Endothelial cell (in vitro differentiated cells): Measurements from ENCODE around the gene EIF4ENIF1. TPM values are rescaled to one million over a fixed set of nuclear protein-coding genes. Genes with fewer than 3 reads are reported as not detected.
"Not testable (repeated sequence)": the region's sequence is repeated elsewhere in the genome, so short reads cannot be mapped to it uniquely, and the experiment has no call there.

Experiments
- DNase-seq: peaks from one replicate; pipeline ENCODE4 v3.0.0; 2021; ENCODE audit warnings: low spot score
- H3K27ac Mint-ChIP-seq: one replicate; pipeline ENCODE4 v1.8.0; 2021; ENCODE audit warnings: mixed read lengths, inconsistent platforms; ENCODE audit not compliant: unreplicated experiment
- H3K27me3 Mint-ChIP-seq: one replicate; pipeline ENCODE4 v1.8.0; 2021; ENCODE audit warnings: mild to moderate bottlenecking, moderate library complexity, mixed read lengths, inconsistent platforms; ENCODE audit not compliant: unreplicated experiment
- H3K36me3 Mint-ChIP-seq: one replicate; pipeline ENCODE4 v1.8.0; 2021; ENCODE audit warnings: mild to moderate bottlenecking, low read depth, mixed read lengths, inconsistent platforms; ENCODE audit not compliant: unreplicated experiment
- H3K4me1 Mint-ChIP-seq: one replicate; pipeline ENCODE4 v1.8.0; 2021; ENCODE audit warnings: mild to moderate bottlenecking, mixed read lengths, inconsistent platforms; ENCODE audit not compliant: unreplicated experiment
- H3K4me3 Mint-ChIP-seq: one replicate; pipeline ENCODE4 v1.8.0; 2021; ENCODE audit warnings: mild to moderate bottlenecking, mixed read lengths, inconsistent platforms; ENCODE audit not compliant: unreplicated experiment
- H3K9me3 Mint-ChIP-seq: one replicate; pipeline ENCODE4 v1.8.0; 2021; ENCODE audit warnings: mixed read lengths, inconsistent platforms; ENCODE audit not compliant: unreplicated experiment
- total RNA-seq: library from RNA; stranded (reverse); fragmentation: NEBNext Ultra II Directional; extraction: Animal tissue kit (Norgen Biotek cat#: 25700); gene quantifications from one replicate; pipeline ENCODE4 v1.2.1, GENCODE V29; 2021; ENCODE audit not compliant: unreplicated experiment
- TF ChIP-seq, protein P1 (sequence below): fragments of 200-600 bp; sonication (generic); IDR thresholded peaks from one replicate; pipeline ENCODE4 v1.5.0; 2021; ENCODE audit warnings: antibody characterized with exemption; ENCODE audit not compliant: unreplicated experiment

The EIF4ENIF1 gene
- total RNA-seq, 1 donor from 2014 or later, result 35.7 TPM

DNA sequence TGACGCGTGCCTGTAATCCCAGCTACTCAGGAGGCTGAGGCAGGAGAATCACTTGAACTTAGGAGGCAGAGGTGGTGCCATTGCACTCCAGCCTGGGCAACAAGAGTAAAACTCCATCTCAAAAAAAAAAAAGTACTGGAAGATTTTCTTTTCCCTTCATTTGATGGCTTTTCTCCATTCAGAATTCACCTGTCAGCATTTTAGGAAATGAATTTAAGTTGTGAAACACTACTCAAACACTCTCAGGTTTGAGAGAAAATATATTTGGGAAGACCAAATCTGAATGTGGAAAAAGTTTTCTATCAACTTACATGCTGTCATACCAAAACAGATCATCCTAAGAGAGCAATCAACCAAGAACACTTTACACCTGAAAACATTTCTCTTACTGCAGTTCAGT, 2.7 kb downstream of the EIF4ENIF1 start:
- Mint-ChIP-seq H3K4me3 (no peak overlapping the region), H3K4me1 (peaks cover 14% of the 10 kb centered on the region), H3K9me3 (no peaks in the 10 kb centered on the region), H3K36me3 (peaks cover 18% of the 10 kb centered on the region), H3K27ac (no peak overlapping the region), H3K27me3 (peaks cover 1% of the 10 kb centered on the region)
- TF ChIP-seq, protein P1, sequence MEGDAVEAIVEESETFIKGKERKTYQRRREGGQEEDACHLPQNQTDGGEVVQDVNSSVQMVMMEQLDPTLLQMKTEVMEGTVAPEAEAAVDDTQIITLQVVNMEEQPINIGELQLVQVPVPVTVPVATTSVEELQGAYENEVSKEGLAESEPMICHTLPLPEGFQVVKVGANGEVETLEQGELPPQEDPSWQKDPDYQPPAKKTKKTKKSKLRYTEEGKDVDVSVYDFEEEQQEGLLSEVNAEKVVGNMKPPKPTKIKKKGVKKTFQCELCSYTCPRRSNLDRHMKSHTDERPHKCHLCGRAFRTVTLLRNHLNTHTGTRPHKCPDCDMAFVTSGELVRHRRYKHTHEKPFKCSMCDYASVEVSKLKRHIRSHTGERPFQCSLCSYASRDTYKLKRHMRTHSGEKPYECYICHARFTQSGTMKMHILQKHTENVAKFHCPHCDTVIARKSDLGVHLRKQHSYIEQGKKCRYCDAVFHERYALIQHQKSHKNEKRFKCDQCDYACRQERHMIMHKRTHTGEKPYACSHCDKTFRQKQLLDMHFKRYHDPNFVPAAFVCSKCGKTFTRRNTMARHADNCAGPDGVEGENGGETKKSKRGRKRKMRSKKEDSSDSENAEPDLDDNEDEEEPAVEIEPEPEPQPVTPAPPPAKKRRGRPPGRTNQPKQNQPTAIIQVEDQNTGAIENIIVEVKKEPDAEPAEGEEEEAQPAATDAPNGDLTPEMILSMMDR, result no peak
- DNase-seq, result no peak

DNA sequence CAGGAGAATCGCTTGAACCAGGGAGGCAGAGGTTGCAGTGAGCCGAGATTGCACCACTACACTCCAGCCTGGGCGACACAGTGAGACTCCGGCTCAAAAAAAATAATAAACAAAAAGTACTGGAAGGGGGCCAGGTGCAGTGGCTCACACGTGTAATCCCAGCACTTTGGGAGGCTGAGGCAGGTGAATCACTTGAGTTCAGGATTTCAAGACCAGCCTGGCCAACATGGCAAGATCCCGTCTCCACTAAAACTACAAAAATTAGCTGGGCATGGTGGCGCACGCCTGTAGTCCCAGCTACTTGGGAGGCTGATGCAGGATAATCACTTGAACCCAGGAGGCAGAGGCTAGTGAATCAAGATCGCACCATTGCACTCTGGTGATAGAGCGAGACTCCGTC, 3.3 kb downstream of the EIF4ENIF1 start:
- peaks cover 14% of the 10 kb centered on the region for H3K4me1 Mint-ChIP-seq
- H3K9me3 Mint-ChIP-seq, DNase-seq, H3K27me3 Mint-ChIP-seq, H3K27ac Mint-ChIP-seq, H3K4me3 Mint-ChIP-seq: not testable (repeated sequence)
- H3K36me3 Mint-ChIP-seq, result peaks cover 24% of the 10 kb centered on the region

DNA sequence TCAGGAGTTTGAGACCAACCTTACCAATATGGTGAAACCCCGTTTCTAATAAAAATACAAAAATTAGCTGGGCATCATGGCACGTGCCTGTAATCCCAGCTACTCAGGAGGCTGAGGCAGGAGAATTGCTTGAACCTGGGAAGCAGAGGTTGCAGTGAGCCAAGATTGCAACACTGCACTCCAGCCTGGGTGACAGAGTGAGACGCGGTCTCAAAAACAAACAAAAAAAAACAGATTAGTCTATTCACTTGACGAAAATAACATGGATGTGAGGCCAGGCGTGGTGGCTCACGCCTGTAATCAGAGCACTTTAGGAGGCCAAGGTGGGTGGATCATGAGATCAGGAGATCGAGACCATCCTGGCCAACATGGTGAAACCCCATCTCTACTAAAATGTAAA, 7.2 kb downstream of the EIF4ENIF1 start:
- H3K36me3 Mint-ChIP-seq, result peaks cover 35% of the 10 kb centered on the region
- not testable (repeated sequence) for H3K4me3 Mint-ChIP-seq, DNase-seq, H3K27ac Mint-ChIP-seq, H3K4me1 Mint-ChIP-seq, H3K27me3 Mint-ChIP-seq, H3K9me3 Mint-ChIP-seq

DNA sequence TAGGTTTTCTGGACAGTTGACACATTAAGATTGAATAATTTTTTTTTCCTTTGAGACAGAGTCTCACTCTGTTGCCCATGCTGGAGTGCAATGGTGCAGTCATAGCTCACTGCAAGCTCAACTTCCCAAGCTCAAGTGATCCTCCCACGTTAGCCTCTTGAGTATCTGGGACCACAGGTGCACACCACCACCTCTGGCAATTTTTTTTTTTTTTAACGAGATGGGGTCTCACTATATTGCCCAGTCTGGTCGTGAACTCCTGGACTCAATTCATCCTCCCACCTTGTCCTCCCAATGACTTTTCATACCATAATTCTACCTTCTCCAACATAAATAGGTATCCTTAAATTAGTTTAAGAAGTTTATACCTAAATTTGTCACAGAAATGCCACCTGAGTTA, 8.5 kb downstream of the EIF4ENIF1 start:
- peaks cover 36% of the 10 kb centered on the region for H3K36me3 Mint-ChIP-seq
- no peaks in the 10 kb centered on the region for H3K27me3 Mint-ChIP-seq
- TF ChIP-seq, protein P1, result no peak
- no peak overlapping the region for H3K27ac Mint-ChIP-seq
- no peaks in the 10 kb centered on the region for H3K9me3 Mint-ChIP-seq
- no peaks in the 10 kb centered on the region for H3K4me1 Mint-ChIP-seq
- no peak for DNase-seq
- H3K4me3 Mint-ChIP-seq, result no peak overlapping the region

DNA sequence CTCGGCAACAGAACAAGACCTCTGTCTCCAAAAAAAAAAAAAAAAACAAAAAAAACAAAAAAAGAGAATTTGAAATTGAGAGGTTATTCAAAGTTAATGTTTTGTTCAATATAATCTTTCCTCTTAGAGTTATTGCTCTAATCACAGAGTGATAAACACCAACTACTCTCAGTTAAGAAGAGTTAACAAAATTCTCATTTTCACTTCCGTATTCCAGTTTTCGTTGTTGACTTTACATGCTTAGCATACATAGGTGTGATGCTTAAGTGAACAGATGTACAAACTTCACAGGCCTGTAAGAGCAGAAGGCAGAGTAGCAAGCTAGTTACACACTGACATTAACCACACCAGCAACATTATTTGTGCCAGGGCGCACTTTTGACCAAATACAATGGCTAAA, 12.3 kb downstream of the EIF4ENIF1 start:
- no peak overlapping the region for H3K4me3 Mint-ChIP-seq
- TF ChIP-seq, protein P1, result no peak
- H3K9me3 Mint-ChIP-seq, result no peaks in the 10 kb centered on the region
- no peak for DNase-seq
- H3K36me3 Mint-ChIP-seq, result peaks cover 20% of the 10 kb centered on the region
- no peaks in the 10 kb centered on the region for H3K27me3 Mint-ChIP-seq
- H3K27ac Mint-ChIP-seq, result no peak overlapping the region
- no peaks in the 10 kb centered on the region for H3K4me1 Mint-ChIP-seq

DNA sequence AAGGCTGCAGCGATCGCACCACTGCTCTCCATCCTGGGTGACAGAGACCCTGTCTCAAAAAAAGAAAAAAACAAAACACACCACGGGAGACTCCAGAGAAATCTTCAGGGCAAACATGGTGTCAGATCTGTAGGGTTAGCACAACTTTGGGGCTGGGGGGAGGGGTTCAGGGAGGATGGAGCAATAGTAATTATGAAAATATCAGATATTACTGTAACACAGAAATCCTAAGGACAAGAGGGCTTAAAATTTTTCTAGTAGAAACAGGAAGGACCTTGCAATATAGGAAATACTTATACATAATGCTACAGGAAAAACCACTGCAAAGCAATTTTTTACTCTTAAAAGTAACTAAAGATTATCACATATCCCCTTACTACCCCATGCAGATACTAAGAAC, 13.8 kb downstream of the EIF4ENIF1 start:
- no peaks in the 10 kb centered on the region for H3K4me1 Mint-ChIP-seq
- TF ChIP-seq, protein P1, result no peak
- H3K27ac Mint-ChIP-seq, result no peak overlapping the region
- H3K36me3 Mint-ChIP-seq, result peaks cover 10% of the 10 kb centered on the region
- H3K9me3 Mint-ChIP-seq, result no peaks in the 10 kb centered on the region
- H3K4me3 Mint-ChIP-seq, result no peak overlapping the region
- no peaks in the 10 kb centered on the region for H3K27me3 Mint-ChIP-seq
- DNase-seq, result no peak
